DMS153 (cell line): ENCODE measurements around the gene GLIS2.

Experiments used
- DNase-seq: peaks from one replicate; lab custom pipeline; 2025; lab: John Stamatoyannopoulos, UW

The GLIS2 gene

DNA sequence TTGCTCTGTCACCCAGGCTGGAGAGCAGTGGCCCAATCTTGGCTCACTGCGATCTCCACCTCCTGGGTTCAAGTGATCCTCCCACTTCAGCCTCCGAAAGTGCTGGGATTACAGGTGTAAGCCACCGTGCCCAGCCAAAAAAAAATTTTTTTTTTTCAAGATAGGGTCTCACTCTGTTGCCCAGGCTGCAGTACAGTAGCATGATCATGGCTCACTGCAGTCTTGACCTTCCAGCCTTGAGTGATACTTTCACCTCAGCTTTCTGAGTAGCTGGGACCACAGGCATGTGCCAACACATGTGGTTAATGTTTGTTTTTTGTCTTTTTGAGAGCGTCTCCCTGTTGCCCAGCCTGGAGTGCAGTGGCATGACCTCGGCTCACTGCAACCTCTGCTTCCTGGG lies 37.0 kb downstream of the GLIS2 start:
- DNase-seq: no peak

DNA sequence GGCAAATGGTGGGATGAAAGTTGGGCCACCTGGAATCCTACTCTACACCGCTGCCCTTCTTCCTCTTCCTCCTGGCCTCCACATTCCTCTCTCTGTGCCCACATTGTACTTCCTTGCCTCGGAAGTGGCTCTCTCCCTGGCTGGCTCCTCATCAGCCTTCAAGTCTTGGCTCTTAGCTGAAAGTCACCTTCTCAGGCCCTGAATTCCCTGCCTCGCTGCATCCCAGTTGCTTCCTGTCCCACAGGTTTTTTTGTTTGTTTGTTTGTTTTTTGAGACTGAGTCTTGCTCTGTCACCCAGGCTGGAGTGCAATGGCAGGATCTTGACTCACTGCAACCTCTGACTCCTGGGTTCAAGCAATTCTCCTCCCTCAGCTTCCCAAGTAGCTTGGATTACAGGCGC lies 37.8 kb downstream of the GLIS2 start:
- no peak for DNase-seq

GRCh38 chr16:4354512-4355409 lies 38.9 kb downstream of the GLIS2 start:
- no peak for DNase-seq

DNA sequence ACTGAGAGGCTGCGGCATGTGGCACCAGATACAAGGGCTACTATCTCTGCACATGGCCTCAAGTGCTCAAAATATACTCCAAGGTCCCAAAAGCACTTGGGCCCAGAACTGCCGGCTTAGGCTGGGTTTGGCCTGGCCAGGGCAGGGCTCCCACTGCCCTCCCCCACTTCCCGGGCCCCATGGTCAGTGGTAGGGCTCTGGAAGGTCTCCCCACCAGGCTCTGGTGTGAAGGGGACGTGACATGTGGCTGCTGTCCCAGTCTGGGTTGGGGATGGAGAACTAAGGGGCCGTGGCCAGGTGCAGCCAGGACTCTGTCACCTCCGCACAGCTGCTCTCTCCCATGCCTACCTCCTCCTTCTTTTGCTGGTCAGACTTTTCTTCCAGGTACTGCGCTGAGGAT lies 41.0 kb downstream of the GLIS2 start:
- DNase-seq: no peak

GRCh38 chr16:4358236-4358635 lies 42.4 kb downstream of the GLIS2 start:
- no peak for DNase-seq

DNA sequence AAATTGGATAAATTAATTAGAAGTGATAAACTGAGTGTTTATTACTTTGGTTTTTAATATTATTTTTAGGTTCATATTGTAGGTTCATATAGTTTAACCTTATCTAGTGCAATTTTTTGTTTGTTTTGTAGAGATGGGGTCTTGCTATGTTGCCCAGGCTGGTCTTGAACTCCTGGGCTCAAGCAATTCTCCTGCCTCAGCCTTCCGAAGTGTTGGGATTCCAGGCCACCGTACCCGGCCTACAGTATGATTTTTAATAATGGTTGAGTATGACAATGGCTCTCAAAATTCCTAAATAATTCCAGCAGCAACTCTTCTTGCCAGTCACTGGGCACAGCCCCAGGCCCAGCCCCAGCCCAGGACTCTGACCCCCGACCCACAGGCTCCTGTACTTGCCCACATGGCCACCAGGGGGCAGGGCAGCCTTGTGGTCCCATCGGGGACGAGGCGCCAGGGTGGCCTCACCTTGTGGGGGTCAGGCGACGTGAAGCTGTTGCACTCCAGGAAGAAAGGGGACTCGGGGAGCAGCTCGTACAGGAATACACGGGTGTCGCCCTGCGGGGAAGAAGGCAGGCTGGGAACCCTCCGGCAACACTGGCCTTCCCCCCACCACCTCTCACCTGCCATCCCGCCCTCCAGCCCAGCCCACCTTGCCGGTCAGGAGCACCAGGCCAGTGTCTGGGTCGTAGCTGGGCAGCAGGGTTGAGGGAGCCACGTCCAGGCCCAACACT lies 43.1 kb downstream of the GLIS2 start:
- DNase-seq: no peak

DNA sequence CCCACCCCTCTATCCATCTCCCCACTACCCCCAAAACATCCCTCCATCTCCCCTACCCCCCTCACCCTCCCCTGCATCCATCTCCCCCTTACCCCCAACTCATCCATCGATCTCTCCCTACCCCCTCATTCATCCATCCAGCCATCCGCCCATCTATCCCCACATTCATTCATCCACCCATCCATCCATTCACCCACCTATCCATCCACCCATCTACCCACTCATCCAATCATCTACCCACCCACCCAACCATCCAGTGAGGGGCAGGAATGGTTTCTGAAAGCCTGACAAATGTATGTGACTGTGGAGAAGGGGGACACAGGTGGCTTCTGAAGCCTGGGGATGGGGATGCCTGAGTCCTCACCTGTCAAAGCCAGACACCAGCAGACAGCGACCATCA lies 44.0 kb downstream of the GLIS2 start:
- no peak for DNase-seq

DNA sequence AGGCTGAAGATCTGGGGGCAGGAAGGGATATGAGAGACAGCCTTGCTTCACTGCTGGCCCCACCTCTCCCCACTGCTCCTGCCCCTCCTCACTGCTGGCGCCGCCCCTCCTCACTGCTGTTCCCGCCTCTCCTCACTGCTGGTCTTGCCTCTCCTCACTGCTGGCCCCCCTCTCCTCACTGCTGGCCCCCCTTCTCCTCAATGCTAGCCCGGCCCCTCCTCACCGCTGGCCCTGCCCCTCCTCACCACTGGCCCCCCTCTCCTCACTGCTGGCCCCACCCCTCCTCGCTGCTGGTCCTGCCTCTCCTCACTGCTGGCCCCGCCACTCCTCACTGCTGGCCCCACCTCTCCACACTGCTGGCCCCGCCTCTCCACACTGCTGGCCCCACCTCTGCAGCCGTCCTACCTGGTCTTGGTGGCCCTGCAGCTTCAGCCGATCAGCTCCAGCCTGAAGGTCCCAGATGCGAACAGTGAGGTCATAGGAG lies 44.7 kb downstream of the GLIS2 start:
- peak; percentile 4 for DNase-seq

GRCh38 chr16:4361033-4361943 lies 45.4 kb downstream of the GLIS2 start:
- no peak for DNase-seq

GRCh38 chr16:4361944-4362311 lies 46.1 kb downstream of the GLIS2 start:
- DNase-seq: no peak

DNA sequence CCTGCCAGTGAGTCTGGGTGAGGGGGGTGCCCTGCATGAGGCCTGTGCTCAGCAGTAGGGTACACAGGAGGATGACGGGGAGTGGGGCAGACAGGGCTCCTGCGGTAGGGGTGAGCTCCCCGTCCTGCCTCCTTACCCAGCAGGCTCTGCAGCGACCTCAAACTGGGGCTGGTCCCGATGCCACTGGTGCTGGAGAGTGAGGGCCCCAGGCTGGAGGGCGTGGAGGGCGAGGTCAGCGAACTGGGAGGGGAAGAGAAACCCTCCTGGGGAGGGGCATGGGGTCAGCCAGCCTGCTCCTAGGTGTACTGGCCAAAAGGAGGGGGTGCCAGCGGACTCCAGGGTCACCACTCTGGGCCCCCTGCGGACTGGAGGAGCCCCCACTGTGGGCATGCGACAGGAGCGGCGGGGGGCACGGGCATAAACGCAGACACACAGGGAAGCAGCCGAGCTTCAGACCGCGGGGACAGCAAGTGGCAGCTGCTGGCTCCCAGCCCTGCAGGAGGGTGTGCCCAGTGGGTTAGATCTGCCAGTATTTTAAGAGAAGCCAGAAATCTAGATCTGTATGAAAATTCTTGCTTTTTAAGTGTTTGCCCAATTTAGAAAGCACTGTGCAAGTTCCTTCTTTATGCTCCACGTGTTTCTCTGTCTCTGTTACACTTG lies 46.7 kb downstream of the GLIS2 start:
- DNase-seq: no peak

- DNase-seq: no peak
Observed at GRCh38 chr16:4364196-4365013, 48.5 kb downstream of the GLIS2 start.

DNA sequence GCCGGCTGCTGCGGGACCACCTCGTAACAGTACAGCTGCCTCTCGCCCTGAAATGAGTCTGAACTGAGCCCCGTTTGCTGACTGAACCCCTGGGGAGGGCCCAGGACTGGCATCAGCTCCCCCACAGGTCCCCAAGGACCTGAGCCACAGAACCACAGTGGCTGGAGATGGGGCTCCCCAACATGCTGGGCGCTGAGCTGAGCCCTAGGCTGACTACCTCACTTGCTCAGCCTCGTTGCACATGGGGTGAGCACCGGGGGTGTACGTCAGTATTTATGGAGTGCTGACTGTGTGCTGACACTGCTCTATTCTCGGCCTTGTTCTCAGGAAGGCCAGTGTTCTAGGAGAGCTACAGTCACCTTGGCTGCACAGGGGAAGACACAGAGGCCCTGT lies 49.1 kb downstream of the GLIS2 start:
- DNase-seq: no peak

DNA sequence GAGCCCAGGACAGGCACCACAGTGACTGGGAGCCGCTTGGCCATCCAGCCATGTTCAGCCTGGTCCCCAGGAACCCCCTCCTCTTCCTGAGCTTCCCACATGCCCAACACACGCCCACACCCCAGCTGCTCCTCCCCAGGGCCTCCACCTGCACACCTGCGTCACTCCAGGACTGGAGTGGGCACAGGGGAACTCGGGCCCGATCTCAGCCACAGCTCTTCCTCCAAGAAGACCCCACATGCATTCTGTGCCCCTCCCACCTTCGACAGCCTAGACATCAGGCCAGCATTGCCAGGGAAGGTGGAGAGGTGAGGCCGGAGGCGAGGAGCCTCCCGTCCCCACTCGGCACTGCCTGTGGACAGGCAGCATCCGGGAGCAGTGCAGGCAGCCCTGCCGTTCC lies 49.7 kb downstream of the GLIS2 start:
- no peak for DNase-seq

- DNase-seq: no peak
Observed at GRCh38 chr16:4366016-4366415, 50.1 kb downstream of the GLIS2 start.

- no peak for DNase-seq
Observed at GRCh38 chr16:4367393-4367856, 51.6 kb downstream of the GLIS2 start.

GRCh38 chr16:4369007-4369733 lies 53.3 kb downstream of the GLIS2 start:
- DNase-seq: no peak

GRCh38 chr16:4370151-4370550 lies 54.3 kb downstream of the GLIS2 start:
- no peak for DNase-seq

- DNase-seq: no peak
Observed at GRCh38 chr16:4370570-4371356, 54.9 kb downstream of the GLIS2 start.
